HG03354 (cell line): Measurements from ENCODE around the gene CDC16.
"Not testable (repeated sequence)": the region's sequence is repeated elsewhere in the genome, so short reads cannot be mapped to it uniquely, and the experiment has no call there.

ENCODE experiments used
- ATAC-seq: cut with Tn5 transposase; IDR thresholded peaks from one replicate; pipeline ENCODE4 v1.9.1; 2021; ENCODE audit warnings: mild to moderate bottlenecking; ENCODE audit not compliant: unreplicated experiment, poor library complexity, severe bottlenecking

The CDC16 gene

GRCh38 chr13:114226088-114226487 lies 8.6 kb upstream of the CDC16 start:
- no peak for ATAC-seq

GRCh38 chr13:114226699-114227323 lies 7.9 kb upstream of the CDC16 start:
- peak; percentile 82 for ATAC-seq

GRCh38 chr13:114227528-114227927 lies 7.2 kb upstream of the CDC16 start:
- no peak for ATAC-seq

GRCh38 chr13:114228176-114228575 lies 6.5 kb upstream of the CDC16 start:
- ATAC-seq: no peak

GRCh38 chr13:114229506-114229905 lies 5.2 kb upstream of the CDC16 start:
- ATAC-seq: no peak

GRCh38 chr13:114230117-114230516 lies 4.6 kb upstream of the CDC16 start:
- ATAC-seq: no peak

GRCh38 chr13:114230575-114230974 lies 4.1 kb upstream of the CDC16 start:
- ATAC-seq: no peak

GRCh38 chr13:114231886-114232285 lies 2.8 kb upstream of the CDC16 start:
- ATAC-seq: no peak

GRCh38 chr13:114234266-114234644 lies 442 bp upstream of the CDC16 start:
- no peak for ATAC-seq

GRCh38 chr13:114235697-114236096 lies 1.0 kb downstream of the CDC16 start:
- no peak for ATAC-seq

GRCh38 chr13:114236227-114236626 lies 1.5 kb downstream of the CDC16 start:
- no peak for ATAC-seq

GRCh38 chr13:114237415-114238112 lies 2.9 kb downstream of the CDC16 start:
- ATAC-seq: no peak

GRCh38 chr13:114241918-114242317 lies 7.2 kb downstream of the CDC16 start:
- no peak for ATAC-seq

GRCh38 chr13:114243971-114244370 lies 9.3 kb downstream of the CDC16 start:
- no peak for ATAC-seq

GRCh38 chr13:114244637-114245036 lies 9.9 kb downstream of the CDC16 start:
- no peak for ATAC-seq

- ATAC-seq: no peak
Observed at GRCh38 chr13:114248011-114248410, 13.3 kb downstream of the CDC16 start.

GRCh38 chr13:114249077-114249476 lies 14.4 kb downstream of the CDC16 start:
- ATAC-seq: no peak

GRCh38 chr13:114251639-114252440 lies 17.1 kb downstream of the CDC16 start:
- ATAC-seq: not testable (repeated sequence)

- no peak for ATAC-seq
Observed at GRCh38 chr13:114256547-114256946, 21.9 kb downstream of the CDC16 start.

GRCh38 chr13:114257014-114257413 lies 22.3 kb downstream of the CDC16 start:
- no peak for ATAC-seq

- ATAC-seq: no peak
Observed at GRCh38 chr13:114258589-114258988, 23.9 kb downstream of the CDC16 start.
